Glomerular visceral epithelial cell (primary cell): ENCODE results near the gene SLC17A3.

Source experiments
- DNase-seq: peaks from one replicate; pipeline ENCODE4 v3.0.0-alpha.2; 2016; ENCODE audit errors: extremely low spot score

Gene SLC17A3, protein sequence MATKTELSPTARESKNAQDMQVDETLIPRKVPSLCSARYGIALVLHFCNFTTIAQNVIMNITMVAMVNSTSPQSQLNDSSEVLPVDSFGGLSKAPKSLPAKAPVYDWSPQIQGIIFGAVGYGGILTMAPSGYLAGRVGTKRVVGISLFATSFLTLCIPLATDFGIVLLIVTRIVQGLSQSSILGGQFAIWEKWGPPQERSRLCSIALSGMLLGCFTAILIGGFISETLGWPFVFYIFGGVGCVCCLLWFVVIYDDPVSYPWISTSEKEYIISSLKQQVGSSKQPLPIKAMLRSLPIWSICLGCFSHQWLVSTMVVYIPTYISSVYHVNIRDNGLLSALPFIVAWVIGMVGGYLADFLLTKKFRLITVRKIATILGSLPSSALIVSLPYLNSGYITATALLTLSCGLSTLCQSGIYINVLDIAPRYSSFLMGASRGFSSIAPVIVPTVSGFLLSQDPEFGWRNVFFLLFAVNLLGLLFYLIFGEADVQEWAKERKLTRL

GRCh38 chr6:25874118-25874517 is at the start of gene SLC17A3:
SLC17A3 (minus strand) TSS chr6:25874243; CDS start chr6:25868387, 5,856 bp downstream.
- peak; percentile 48 for DNase-seq

- no peak for DNase-seq
Measured at GRCh38 chr6:25922301-25922700, 48.3 kb upstream of the SLC17A3 start.

DNA sequence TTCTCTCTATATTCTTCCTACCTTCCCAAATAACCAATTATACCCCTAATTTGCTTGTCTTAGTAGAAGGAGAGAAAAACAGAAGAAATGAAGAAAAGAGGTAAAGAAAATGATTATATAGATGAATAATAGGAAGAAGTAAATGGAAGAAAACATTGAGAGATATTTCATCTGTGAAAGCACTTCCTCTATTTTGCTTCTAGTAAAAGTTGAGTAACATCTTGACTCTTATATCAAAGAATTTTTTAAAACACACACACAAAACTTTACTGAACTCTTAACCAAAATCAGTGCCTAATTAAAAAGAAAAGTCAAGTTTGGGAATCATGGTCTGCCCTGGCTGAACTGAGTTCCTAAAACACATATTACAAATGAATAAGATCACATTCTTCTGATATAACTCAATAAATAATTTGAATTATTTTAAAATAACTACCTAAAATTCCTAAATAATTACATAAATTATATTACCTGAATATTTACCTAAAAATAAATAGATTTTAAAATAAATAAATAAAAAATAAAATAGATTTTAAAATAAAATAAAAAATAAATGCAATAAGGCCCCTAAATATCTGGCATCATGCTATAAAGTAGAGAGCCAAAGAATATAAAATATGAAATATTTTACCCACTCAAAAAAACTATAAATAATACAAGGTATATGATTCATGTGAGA is 47.6 kb upstream of the SLC17A3 start:
- DNase-seq: no peak

GRCh38 chr6:25919657-25920056 is 45.6 kb upstream of the SLC17A3 start:
- no peak for DNase-seq

DNA sequence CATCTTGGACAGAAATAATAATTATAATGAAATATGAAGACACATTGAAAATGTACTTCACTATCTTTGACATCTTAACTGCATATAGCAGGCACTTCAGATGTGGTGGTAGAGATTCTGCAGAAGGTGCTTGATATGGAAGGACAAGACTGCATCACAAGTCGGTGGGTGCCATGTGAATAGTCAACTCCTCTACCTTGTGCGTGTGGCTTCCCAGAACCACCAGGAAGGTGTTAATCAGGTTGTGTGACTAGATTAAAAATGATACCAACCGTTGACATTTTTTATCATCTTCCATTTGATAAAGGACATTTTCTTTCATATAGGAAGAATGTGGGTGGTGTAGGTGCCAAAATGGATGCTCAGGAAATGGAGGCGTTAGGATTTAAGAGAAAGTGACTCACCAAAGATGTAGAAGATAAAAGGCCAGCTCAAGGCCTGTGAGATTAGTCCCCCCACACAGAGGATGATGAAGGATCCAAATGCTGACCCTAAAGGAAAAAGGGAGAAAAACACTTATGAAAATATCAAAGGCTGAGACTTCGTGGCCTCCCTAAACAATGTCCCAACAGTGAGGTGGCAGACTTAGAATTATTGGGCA is 44.1 kb upstream of the SLC17A3 start:
- DNase-seq: no peak

- no peak for DNase-seq
Measured at GRCh38 chr6:25916789-25917490, 42.9 kb upstream of the SLC17A3 start.

- no peak for DNase-seq
Measured at GRCh38 chr6:25916330-25916729, 42.3 kb upstream of the SLC17A3 start.

DNA sequence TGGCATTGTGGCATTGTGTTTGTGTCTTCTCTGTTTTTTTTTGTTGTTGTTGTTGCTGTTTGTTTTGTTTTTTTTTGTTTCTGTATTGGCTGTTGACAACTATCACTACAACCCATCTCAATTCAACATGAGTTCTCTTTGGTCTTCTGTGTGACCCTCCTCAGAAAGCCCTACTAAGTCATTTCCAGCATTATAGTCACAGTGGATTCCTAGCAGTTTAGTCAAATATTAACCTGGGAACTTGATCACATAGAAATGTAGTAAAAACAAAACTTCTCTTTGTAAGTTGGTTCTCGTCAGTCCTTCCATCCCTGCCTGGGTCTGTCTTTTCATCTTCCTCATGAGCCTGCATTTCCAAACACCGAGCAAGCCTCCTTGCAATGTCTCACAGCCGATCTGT is 39.7 kb upstream of the SLC17A3 start:
- DNase-seq: no peak

DNA sequence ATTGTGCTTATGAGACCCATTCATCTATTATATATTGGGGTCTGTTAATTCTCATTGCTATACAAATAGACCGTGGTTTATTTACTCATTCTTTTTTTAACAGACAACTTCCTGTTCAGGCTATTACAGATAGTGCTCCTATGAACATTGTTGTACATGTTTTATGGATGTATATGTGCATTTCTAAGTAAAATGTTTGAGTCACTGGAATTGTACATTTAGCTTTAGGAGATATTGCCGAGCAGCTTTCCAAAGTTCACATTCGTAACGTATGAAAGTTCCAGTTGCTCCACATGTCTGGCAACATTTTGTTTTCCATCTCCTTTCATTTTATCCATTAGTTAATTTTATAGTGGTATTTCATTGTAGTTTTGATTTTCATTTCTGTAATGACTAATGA is 37.3 kb upstream of the SLC17A3 start:
- DNase-seq: no peak

GRCh38 chr6:25907475-25908014 is 33.5 kb upstream of the SLC17A3 start:
- DNase-seq: no peak

DNA sequence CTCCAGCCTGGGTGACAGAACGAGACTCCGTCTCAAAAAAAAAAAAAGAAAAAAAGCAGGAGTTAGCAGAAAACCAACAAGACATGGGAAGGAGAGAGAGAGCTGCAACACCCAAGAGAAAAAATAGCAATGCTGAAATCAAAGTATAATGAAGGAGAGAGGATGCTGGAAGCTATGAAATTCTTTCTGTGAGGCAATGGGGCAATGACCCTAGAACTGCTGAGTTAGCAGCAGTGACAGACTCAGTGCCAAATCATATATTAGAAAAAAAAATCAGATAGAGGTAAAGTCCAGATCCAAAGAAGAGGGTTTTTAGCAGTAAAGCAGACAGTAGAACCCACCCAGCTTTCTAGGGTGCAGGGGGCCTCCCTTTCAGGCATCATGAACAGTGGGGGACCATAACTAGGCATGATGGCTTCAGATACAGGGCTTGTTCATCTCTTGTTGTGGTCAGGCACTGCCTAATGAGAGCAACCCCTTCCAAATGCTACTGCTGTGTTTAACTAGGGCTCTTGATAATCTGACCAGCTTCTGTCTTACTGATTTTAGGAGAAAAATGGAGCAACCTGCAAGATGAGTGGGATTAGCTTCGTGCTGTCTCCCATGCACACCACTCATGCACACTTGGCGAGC is 29.5 kb upstream of the SLC17A3 start:
- no peak for DNase-seq

GRCh38 chr6:25902071-25902470 is 28.0 kb upstream of the SLC17A3 start:
- no peak for DNase-seq

DNA sequence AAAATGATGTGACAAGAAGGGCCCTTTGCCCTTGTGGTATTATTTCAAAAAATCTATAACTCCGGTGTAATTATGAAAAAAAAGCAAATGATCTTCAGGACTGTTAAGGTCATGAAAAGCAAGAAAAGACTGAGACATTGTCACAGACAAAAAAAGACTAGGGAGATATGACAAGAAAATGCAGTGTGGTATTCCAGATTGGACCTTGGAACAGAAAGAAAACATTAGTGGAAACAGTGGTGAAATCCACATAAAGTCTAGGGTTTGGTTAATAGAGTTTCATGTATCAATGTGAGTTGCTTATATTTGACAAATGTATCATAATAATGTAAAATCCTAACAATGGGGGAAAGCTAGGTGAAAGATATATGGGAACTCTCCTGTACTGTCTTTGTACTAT is 26.8 kb upstream of the SLC17A3 start:
- DNase-seq: no peak

DNA sequence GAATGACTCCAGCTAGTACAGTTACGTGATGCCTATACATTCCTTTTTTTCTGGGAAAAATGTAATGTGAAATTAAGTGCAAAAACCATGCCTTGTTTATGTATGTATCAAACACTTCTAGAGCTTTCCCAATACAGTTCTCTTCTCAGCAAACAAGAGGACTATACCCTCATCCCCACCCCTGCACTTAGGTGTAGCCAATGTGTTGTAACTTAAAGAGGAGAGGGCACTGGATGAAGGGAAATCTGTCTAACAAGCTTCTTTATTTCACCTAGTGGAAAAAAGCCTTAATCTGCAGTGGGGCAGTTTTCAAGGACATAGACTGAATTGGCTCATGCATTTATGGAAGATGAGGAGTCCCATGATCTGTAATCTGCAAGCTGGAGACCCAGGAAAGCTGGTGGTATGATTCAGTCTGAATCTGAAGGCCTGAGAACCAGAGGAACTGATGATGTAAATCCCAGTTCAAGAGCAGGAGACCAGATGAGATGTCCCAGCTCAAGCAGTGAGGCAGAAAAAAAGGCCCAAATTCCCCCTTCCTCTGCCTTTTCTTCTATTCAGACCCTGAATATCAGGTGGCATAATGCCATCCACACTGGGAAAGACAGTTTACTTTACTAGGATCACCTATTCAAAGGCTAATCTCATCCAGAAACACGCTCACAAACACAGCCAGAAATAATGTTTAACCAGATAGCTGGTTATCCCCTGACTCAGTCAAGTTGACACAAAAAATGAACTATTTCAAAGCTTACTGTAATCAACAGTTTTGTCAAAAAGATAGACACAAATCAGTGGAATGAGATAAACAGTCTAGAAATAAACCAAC is 25.8 kb upstream of the SLC17A3 start:
- peak; percentile 76 for DNase-seq

DNA sequence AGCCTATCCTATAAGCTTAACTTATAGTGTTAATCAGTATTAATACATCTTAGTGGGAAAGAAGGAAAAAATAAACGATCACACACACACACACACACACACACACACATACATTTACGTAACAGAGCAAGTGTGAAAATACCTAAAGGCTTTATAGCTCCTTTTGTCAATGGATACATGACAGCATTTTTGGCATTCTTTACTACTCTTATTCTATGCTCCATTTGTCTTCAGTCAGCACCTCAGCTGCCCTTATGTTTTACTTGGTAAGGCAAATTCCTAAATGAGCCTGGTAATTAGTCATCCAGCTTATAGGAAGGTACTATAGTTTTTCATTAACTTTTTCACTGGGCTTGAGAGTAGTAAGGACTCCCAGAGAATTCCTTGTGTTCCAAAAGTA is 25.1 kb upstream of the SLC17A3 start:
- DNase-seq: peak; percentile 84

DNA sequence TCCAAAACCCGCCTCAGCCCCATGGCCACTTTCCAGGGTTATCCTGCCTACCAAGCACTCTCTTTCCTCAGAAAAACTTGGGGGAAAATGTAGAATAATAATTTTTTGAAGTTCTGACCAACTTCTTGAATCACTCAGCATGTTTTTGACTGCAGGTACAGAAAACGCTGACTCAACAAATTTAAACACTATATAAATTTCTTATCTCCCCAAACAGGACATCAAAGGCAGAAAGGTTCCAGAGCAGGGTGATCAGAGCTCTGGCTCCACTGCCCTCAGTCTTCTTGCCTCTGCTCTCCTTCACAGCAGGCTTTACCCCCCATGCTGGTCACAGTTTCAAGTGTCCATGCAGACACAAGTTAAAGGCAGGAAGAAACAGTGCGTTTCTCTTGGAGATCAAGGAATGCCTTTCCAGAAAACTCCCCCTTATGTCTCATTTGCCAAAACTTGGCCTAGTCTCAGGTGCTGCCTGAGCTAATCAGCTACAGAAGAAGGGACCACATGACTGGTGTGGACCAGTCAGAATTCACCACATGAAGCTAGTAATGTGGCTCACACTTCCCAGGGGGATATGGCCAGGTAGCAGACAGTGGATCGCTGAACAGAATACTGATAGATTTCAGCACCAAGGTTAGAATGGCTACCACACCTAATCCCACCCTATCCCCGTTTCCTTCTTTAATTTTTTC is 24.4 kb upstream of the SLC17A3 start:
- no peak for DNase-seq

- DNase-seq: no peak
Measured at GRCh38 chr6:25896252-25896651, 22.2 kb upstream of the SLC17A3 start.

DNA sequence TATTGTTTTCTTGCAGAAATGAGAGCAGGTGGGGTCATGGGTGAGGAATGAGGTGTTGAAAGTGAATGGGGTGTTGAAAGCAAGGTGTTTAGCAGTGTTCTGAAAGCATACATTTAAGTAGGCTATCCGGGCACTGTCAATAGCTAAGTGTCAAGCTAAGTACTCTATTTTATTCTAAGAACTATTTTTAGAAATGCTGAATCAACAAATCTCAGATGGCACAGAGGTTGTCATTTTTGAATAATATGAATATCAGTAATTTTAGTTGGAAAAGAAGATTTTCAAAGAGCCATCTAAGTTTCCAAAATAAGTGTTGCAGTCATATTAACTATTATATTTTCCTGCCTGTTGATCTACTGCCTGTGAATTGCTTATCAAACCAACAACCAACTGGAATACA is 21.7 kb upstream of the SLC17A3 start:
- DNase-seq: no peak

DNA sequence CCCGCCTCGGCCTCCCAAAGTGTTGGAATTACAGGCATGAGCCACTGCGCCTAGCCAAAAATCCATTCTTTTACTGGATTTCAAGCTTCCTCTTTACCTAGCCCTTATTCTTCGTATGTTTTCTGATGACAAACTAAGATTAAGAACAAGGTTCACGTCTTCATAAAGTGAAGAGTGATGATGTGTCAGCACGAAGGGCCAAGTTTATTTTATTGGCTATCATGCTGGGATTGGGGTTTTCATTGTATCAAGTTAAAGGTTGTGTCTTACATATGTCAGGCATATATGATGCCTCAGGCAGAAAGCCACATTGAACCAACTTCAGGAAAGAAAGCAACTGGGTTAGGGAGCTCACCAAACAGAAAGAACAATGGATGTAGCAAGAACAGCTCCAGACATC is 19.7 kb upstream of the SLC17A3 start:
- no peak for DNase-seq

DNA sequence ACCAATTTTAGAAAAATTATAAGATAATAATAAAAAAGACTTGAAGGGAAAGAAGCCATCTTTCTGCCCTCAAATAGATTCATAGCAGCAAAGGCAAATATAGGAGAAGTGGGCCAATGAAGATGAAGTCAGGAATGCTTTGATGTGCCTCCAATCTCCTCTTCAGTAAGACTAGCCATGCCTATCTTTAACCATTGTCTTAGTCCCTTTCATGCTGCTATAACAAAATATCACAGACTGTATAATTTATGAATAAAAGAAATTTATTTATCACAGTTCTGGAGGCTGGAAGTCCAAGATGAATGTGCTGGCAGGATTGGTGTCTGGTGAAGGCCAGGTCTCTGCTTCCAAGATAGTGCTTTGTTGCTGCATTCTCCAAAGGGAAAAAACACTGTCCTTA is 18.8 kb upstream of the SLC17A3 start:
- DNase-seq: no peak
